ENCODE measurements around the gene DCAF15. TPM values are rescaled to one million over a fixed set of nuclear protein-coding genes. Genes with fewer than 3 reads are reported as not detected.

Gene DCAF15
- total and polyA plus RNA-seq, 2 donors (not counting 3 experiments of a cell fraction or from before 2014, with no cell fraction given) = 41.9 to 42.4 TPM

GRCh38 chr19:13985771-13986347, 33.5 kb downstream of the DCAF15 start:
- dilution Hi-C loops (cut with MboI; ENCODE audit: extremely low pct_ligation_motif_present, low sequenced_read_pairs) (no loop called here), intact Hi-C loops (cut with micrococcal nuclease) (loop anchor here (1.0 to 2.0 kb wide), 4 partner anchors 8 to 47 kb away; partner anchors contain the start of genes DCAF15 and RFX1)
- DNase-seq (ENCODE audit: low read depth, low spot score) = no peak
- no peak for TF ChIP-seq EZH2 (IDR thresholded peaks at IDR 0.05; ENCODE audit: borderline replicate concordance, low read depth, low read length, severe bottlenecking)
- TF ChIP-seq FOS (IDR thresholded peaks at IDR 0.05; ENCODE audit: borderline replicate concordance, insufficient read depth, low read length) = no peak
- no peak for TF ChIP-seq POLR2A (IDR thresholded peaks at IDR 0.05; ENCODE audit: low read depth, low read length)
- TF ChIP-seq CTCF (IDR thresholded peaks at IDR 0.05; ENCODE audit: extremely low read depth in 1 of 2, insufficient read depth in 1 of 2, low read depth in 1 of 2, low read length in 2 of 2) = no peak
- TF ChIP-seq MYC (IDR thresholded peaks at IDR 0.05; ENCODE audit: low read depth, low read length) = no peak
- TF ChIP-seq MAX (IDR thresholded peaks at IDR 0.05; ENCODE audit: insufficient read depth, insufficient read length) = no peak
- no peak for TF ChIP-seq JUN (IDR thresholded peaks at IDR 0.05; ENCODE audit: borderline replicate concordance, insufficient read depth, insufficient read length, low read depth)
- no peak for TF ChIP-seq GATA2 (IDR thresholded peaks at IDR 0.05; ENCODE audit: insufficient read depth, insufficient read length, low read depth, low read length)
- TF ChIP-seq POLR2AphosphoS5 (IDR thresholded peaks at IDR 0.05; ENCODE audit: insufficient read depth, low read depth, low read length) = no peak
- no peak for FAIRE-seq
- no peaks in the 10 kb centered on the region for H3K9me3 ChIP-seq (replicated peaks; ENCODE audit: control insufficient read depth, insufficient read depth, low read length)
- BruUV-seq (replicated peaks) = no TSS peak
- H3K79me2 ChIP-seq (ENCODE audit: control insufficient read depth, insufficient read depth, low read length) = no peaks in the 10 kb centered on the region
- H3K4me3 ChIP-seq (replicated peaks in 1 of 3; ENCODE audit: insufficient read depth in 1 of 3, low read depth in 1 of 3, low read length in 3 of 3) = no peak overlapping the region
- H3K36me3 ChIP-seq (ENCODE audit: control insufficient read depth in 2 of 2, extremely low read depth in 1 of 2, insufficient read depth in 2 of 2, low read length in 2 of 2) = peaks cover 0 to 2% of the 10 kb centered on the region in 2 experiments
- H4K20me1 ChIP-seq (replicated peaks; ENCODE audit: control insufficient read depth, extremely low read depth, insufficient read depth, low read length) = no peaks in the 10 kb centered on the region
- POLR2A ChIA-PET = no interaction called here
- CTCF ChIA-PET = interaction anchor here (0.9 kb wide), 1 partner anchor 46 kb away, joined by 3 read pairs; the partner anchor contains the start of gene IL27RA
- H3K9me1 ChIP-seq (replicated peaks; ENCODE audit: control insufficient read depth, extremely low read depth, insufficient read depth, low read length) = no peaks in the 10 kb centered on the region
- peak overlapping the region; percentile 65 for H3K9ac ChIP-seq (replicated peaks; ENCODE audit: extremely low read depth, insufficient read depth, low read length)
- H3K27me3 ChIP-seq (ENCODE audit: control insufficient read depth in 2 of 2, insufficient read depth in 2 of 2, low read length in 2 of 2) = no peaks in the 10 kb centered on the region
- H3K4me1 ChIP-seq (ENCODE audit: control insufficient read depth, extremely low read depth, insufficient read depth, low read length) = peaks cover 22% of the 10 kb centered on the region
- peak overlapping the region; percentile 81 for H3K4me2 ChIP-seq (ENCODE audit: insufficient read depth, low read length)
- peak overlapping the region; percentile 84 for H3K27ac ChIP-seq (ENCODE audit: insufficient read depth, low read depth, low read length)
- peak overlapping the region; percentile 84 for H2AFZ ChIP-seq (ENCODE audit: low read depth, low read length)
